HEK293 (cell line): Measurements from ENCODE around the gene WBP4.
A peak's percentile ranks its signal among the peaks of the same experiment; 100 is the strongest.

Experiments used
- EGR2 ChIP-seq: fragments of 450-650 bp; formaldehyde crosslinking; IDR thresholded peaks from 2 replicates; pipeline ENCODE4 v1.5.1; 2016; ENCODE audit warnings: low read depth, missing biosample characterization, missing genetic modification characterization
- GFI1B ChIP-seq: fragments of 450-650 bp; formaldehyde crosslinking; IDR thresholded peaks from 2 replicates; pipeline ENCODE4 v1.5.1; 2016; ENCODE audit warnings: missing biosample characterization, missing genetic modification characterization
- GLI4 ChIP-seq: fragments of 450-650 bp; formaldehyde crosslinking; IDR thresholded peaks from 2 replicates; pipeline ENCODE4 v1.5.1; 2016; ENCODE audit warnings: missing biosample characterization, missing genetic modification characterization
- GLIS2 ChIP-seq: fragments of 450-650 bp; formaldehyde crosslinking; IDR thresholded peaks from 2 replicates; pipeline ENCODE4 v1.5.1; 2016; ENCODE audit warnings: missing biosample characterization, missing genetic modification characterization
- INSM2 ChIP-seq: fragments of 450-650 bp; formaldehyde crosslinking; IDR thresholded peaks from 2 replicates; pipeline ENCODE4 v1.5.1; 2016; ENCODE audit warnings: missing biosample characterization, missing genetic modification characterization
- KLF10 ChIP-seq: fragments of 450-650 bp; IDR thresholded peaks from 2 replicates; pipeline ENCODE4 v1.5.1; 2018; ENCODE audit warnings: missing biosample characterization, mild to moderate bottlenecking, missing genetic modification characterization
- PATZ1 ChIP-seq: fragments of 450-650 bp; formaldehyde crosslinking; IDR thresholded peaks from 2 replicates; pipeline ENCODE4 v1.5.1; 2016; ENCODE audit warnings: missing biosample characterization, missing genetic modification characterization
- REST ChIP-seq: fragments of 450-650 bp; formaldehyde crosslinking; IDR thresholded peaks from 2 replicates; pipeline ENCODE4 v1.5.1; 2016; ENCODE audit warnings: missing biosample characterization, missing genetic modification characterization
- SP2 ChIP-seq: fragments of 450-650 bp; formaldehyde crosslinking; IDR thresholded peaks from 2 replicates; pipeline ENCODE4 v1.5.1; 2016; ENCODE audit warnings: missing biosample characterization, missing genetic modification characterization
- SP7 ChIP-seq: fragments of 450-650 bp; formaldehyde crosslinking; IDR thresholded peaks from 2 replicates; pipeline ENCODE4 v1.5.1; 2016; ENCODE audit warnings: missing biosample characterization, missing genetic modification characterization
- WT1 ChIP-seq: fragments of 450-650 bp; formaldehyde crosslinking; IDR thresholded peaks from 2 replicates; pipeline ENCODE4 v1.5.1; 2016; ENCODE audit warnings: missing biosample characterization, missing genetic modification characterization
- YY1 ChIP-seq: fragments of 450-650 bp; formaldehyde crosslinking; IDR thresholded peaks from 2 replicates; pipeline ENCODE4 v1.5.1; 2018; ENCODE audit warnings: missing biosample characterization, missing genetic modification characterization
- ZBTB17 ChIP-seq: fragments of 450-650 bp; formaldehyde crosslinking; IDR thresholded peaks from 2 replicates; pipeline ENCODE4 v1.5.1; 2016; ENCODE audit warnings: missing biosample characterization, missing genetic modification characterization
- ZBTB20 ChIP-seq: fragments of 450-650 bp; formaldehyde crosslinking; IDR thresholded peaks from 2 replicates; pipeline ENCODE4 v1.5.1; 2016; ENCODE audit warnings: missing biosample characterization, missing genetic modification characterization
- ZBTB21 ChIP-seq: fragments of 450-650 bp; formaldehyde crosslinking; IDR thresholded peaks from 2 replicates; pipeline ENCODE4 v1.5.1; 2017; ENCODE audit warnings: missing biosample characterization, missing genetic modification characterization
- ZBTB6 ChIP-seq: fragments of 450-650 bp; formaldehyde crosslinking; IDR thresholded peaks from 2 replicates; pipeline ENCODE4 v1.5.1; 2017; ENCODE audit warnings: missing biosample characterization, missing genetic modification characterization
- ZNF174 ChIP-seq: fragments of 450-650 bp; formaldehyde crosslinking; IDR thresholded peaks from 2 replicates; pipeline ENCODE4 v1.5.0; 2017; ENCODE audit warnings: missing biosample characterization, mild to moderate bottlenecking, missing genetic modification characterization
- ZNF19 ChIP-seq: fragments of 450-650 bp; formaldehyde crosslinking; IDR thresholded peaks from 2 replicates; pipeline ENCODE4; 2016; ENCODE audit warnings: missing biosample characterization, missing genetic modification characterization, low read depth
- ZNF223 ChIP-seq: fragments of 450-650 bp; formaldehyde crosslinking; IDR thresholded peaks from 2 replicates; pipeline ENCODE4 v1.5.1; 2016; ENCODE audit warnings: missing biosample characterization, missing genetic modification characterization
- ZNF239 ChIP-seq: fragments of 450-650 bp; formaldehyde crosslinking; IDR thresholded peaks from 2 replicates; pipeline ENCODE4 v1.5.1; 2016; ENCODE audit warnings: missing biosample characterization, missing genetic modification characterization
- ZNF366 ChIP-seq: fragments of 450-650 bp; formaldehyde crosslinking; conservative IDR thresholded peaks from 2 replicates; pipeline ENCODE4 v1.5.1; 2016; ENCODE audit warnings: missing biosample characterization, missing genetic modification characterization
- ZNF37A ChIP-seq: fragments of 450-650 bp; IDR thresholded peaks from 2 replicates; pipeline ENCODE4 v1.5.1; 2018; ENCODE audit warnings: missing biosample characterization, missing genetic modification characterization
- ZNF433 ChIP-seq: fragments of 450-650 bp; formaldehyde crosslinking; IDR thresholded peaks from 2 replicates; pipeline ENCODE4 v1.5.1; 2016; ENCODE audit warnings: missing biosample characterization, missing genetic modification characterization, low read depth
- ZNF48 ChIP-seq: fragments of 450-650 bp; formaldehyde crosslinking; IDR thresholded peaks from 2 replicates; pipeline ENCODE4 v1.5.1; 2016; ENCODE audit warnings: missing biosample characterization, missing genetic modification characterization
- ZNF510 ChIP-seq: fragments of 450-650 bp; formaldehyde crosslinking; IDR thresholded peaks from 2 replicates; pipeline ENCODE4 v1.5.1; 2018; ENCODE audit warnings: mild to moderate bottlenecking, missing genetic modification characterization, missing biosample characterization; ENCODE audit not compliant: insufficient replicate concordance
- ZNF530 ChIP-seq: fragments of 450-650 bp; formaldehyde crosslinking; IDR thresholded peaks from 2 replicates; pipeline ENCODE4 v1.5.1; 2016; ENCODE audit warnings: low read depth, missing biosample characterization, missing genetic modification characterization
- ZNF639 ChIP-seq: fragments of 450-650 bp; formaldehyde crosslinking; IDR thresholded peaks from 2 replicates; pipeline ENCODE4 v1.5.1; 2016; ENCODE audit warnings: missing biosample characterization, missing genetic modification characterization
- ZNF645 ChIP-seq: fragments of 450-650 bp; formaldehyde crosslinking; IDR thresholded peaks from 2 replicates; pipeline ENCODE4; 2016; ENCODE audit warnings: missing biosample characterization, missing genetic modification characterization
- ZNF664 ChIP-seq: fragments of 450-650 bp; formaldehyde crosslinking; IDR thresholded peaks from 2 replicates; pipeline ENCODE4 v1.5.1; 2016; ENCODE audit warnings: missing biosample characterization, missing genetic modification characterization
- ZNF677 ChIP-seq: fragments of 450-650 bp; IDR thresholded peaks from 2 replicates; pipeline ENCODE4 v1.5.0; 2018; ENCODE audit warnings: missing biosample characterization, mild to moderate bottlenecking, missing genetic modification characterization, moderate library complexity
- ZNF792 ChIP-seq: fragments of 450-650 bp; formaldehyde crosslinking; IDR thresholded peaks from 2 replicates; pipeline ENCODE4 v1.5.1; 2016; ENCODE audit warnings: missing biosample characterization, missing genetic modification characterization
- ZSCAN23 ChIP-seq: fragments of 450-650 bp; formaldehyde crosslinking; IDR thresholded peaks from 2 replicates; pipeline ENCODE4 v1.5.1; 2016; ENCODE audit warnings: missing biosample characterization, missing genetic modification characterization

Gene WBP4

GRCh38 chr13:41060724-41061074 is 610 bp upstream of the WBP4 start (continued):
- peak; percentile 92 for TF ChIP-seq EGR2 (tag by site-specific recombination)
- no peak for TF ChIP-seq ZNF48 (tag by site-specific recombination)
- no peak for TF ChIP-seq ZBTB17
- TF ChIP-seq SP7, result no peak
- TF ChIP-seq ZNF639 (tag by site-specific recombination), result 0 out of 2 replicates have a peak, but pooled peaks have one; percentile 48
- TF ChIP-seq GLIS2 (tag by site-specific recombination), result no peak
- 0 out of 2 replicates have a peak, but pooled peaks have one; percentile 28 for TF ChIP-seq YY1 (tag by site-specific recombination)
- no peak for TF ChIP-seq ZBTB21 (tag by site-specific recombination)
- TF ChIP-seq ZBTB20, result no peak
- TF ChIP-seq ZNF792 (tag by site-specific recombination), result no peak
- TF ChIP-seq ZSCAN23 (tag by site-specific recombination), result peak; percentile 86; the same call in 1 of the 2 replicates
- 0 out of 2 replicates have a peak, but pooled peaks have one; percentile 62 for TF ChIP-seq GFI1B (tag by site-specific recombination)
- no peak for TF ChIP-seq ZNF433 (tag by site-specific recombination)
- no peak for TF ChIP-seq WT1 (tag by site-specific recombination)
- no peak for TF ChIP-seq ZNF19 (tag by site-specific recombination)
- no peak for TF ChIP-seq ZNF223 (tag by site-specific recombination)
- TF ChIP-seq PATZ1 (tag by site-specific recombination), result no peak
- TF ChIP-seq ZNF677 (tag by site-specific recombination), result no peak
- no peak for TF ChIP-seq ZNF37A (tag by site-specific recombination)
- TF ChIP-seq ZNF530 (tag by site-specific recombination), result no peak
- TF ChIP-seq SP2 (tag by site-specific recombination), result no peak
- no peak for TF ChIP-seq KLF10 (tag by site-specific recombination)
- TF ChIP-seq ZNF239 (tag by site-specific recombination), result no peak
- TF ChIP-seq ZBTB6 (tag by site-specific recombination), result peak; percentile 30; the same call in 1 of the 2 replicates
- TF ChIP-seq ZNF366 (tag by site-specific recombination), result no peak
- no peak for TF ChIP-seq ZNF174 (tag by site-specific recombination)
- no peak for TF ChIP-seq ZNF645 (tag by site-specific recombination)
- TF ChIP-seq ZNF664 (tag by site-specific recombination), result no peak
- peak; percentile 22; the same call in 1 of the 2 replicates for TF ChIP-seq GLI4 (tag by site-specific recombination)
- TF ChIP-seq REST, result 0 out of 2 replicates have a peak, but pooled peaks have one; percentile 7
- no peak for TF ChIP-seq ZNF510
- TF ChIP-seq INSM2 (tag by site-specific recombination), result no peak
